Hepatocyte (in vitro differentiated cells): Measurements from ENCODE around the gene PIANP. TPM values are rescaled to one million over a fixed set of nuclear protein-coding genes. Genes with fewer than 3 reads are reported as not detected.

Experiments
- DNase-seq: peaks from one replicate; pipeline ENCODE4 v3.0.0-alpha.2; 2016; ENCODE audit warnings: low spot score
- H2AFZ ChIP-seq: fragments of 200-600 bp; sonication (generic); 2 replicates; pipeline ENCODE4 v1.6.0; 2016; ENCODE audit warnings: antibody characterized with exemption, mild to moderate bottlenecking
- H3K27ac ChIP-seq: fragments of 200-600 bp; sonication (generic); 2 replicates; pipeline ENCODE4 v1.5.1; 2016; ENCODE audit warnings: mild to moderate bottlenecking
- H3K27me3 ChIP-seq: fragments of 200-600 bp; sonication (generic); 2 replicates; pipeline ENCODE4 v1.6.1; 2016
- H3K36me3 ChIP-seq: fragments of 200-600 bp; sonication (generic); replicated peaks from 2 replicates; pipeline ENCODE4 v1.5.1; 2016; ENCODE audit warnings: low read depth; ENCODE audit not compliant: insufficient read depth
- H3K4me1 ChIP-seq: fragments of 200-600 bp; sonication (generic); 2 replicates; pipeline ENCODE4 v1.5.1; 2016; ENCODE audit warnings: mild to moderate bottlenecking, moderate library complexity; ENCODE audit not compliant: insufficient read depth
- H3K4me2 ChIP-seq: fragments of 200-600 bp; sonication (generic); 2 replicates; pipeline ENCODE4 v1.6.0; 2016
- H3K4me3 ChIP-seq: fragments of 200-600 bp; sonication (generic); 2 replicates; pipeline ENCODE4 v1.5.1; 2016; ENCODE audit warnings: mild to moderate bottlenecking
- H3K79me2 ChIP-seq: fragments of 200-600 bp; sonication (generic); 2 replicates; pipeline ENCODE4 v1.6.0; 2017; ENCODE audit warnings: mild to moderate bottlenecking
- H3K9me2 ChIP-seq: fragments of 200-600 bp; sonication (generic); replicated peaks from 2 replicates; pipeline ENCODE4 v1.6.0; 2017; ENCODE audit warnings: mild to moderate bottlenecking; ENCODE audit not compliant: insufficient read depth
- H3K9me3 ChIP-seq: fragments of 200-600 bp; sonication (generic); 2 replicates; pipeline ENCODE4 v1.5.1; 2016; ENCODE audit warnings: low read depth, mild to moderate bottlenecking
- H4K20me1 ChIP-seq: fragments of 200-600 bp; sonication (generic); 2 replicates; pipeline ENCODE4 v1.6.0; 2016; ENCODE audit warnings: mild to moderate bottlenecking; ENCODE audit not compliant: insufficient read depth, poor library complexity, severe bottlenecking
- CTCF ChIP-seq: fragments of 200-600 bp; sonication (generic); IDR thresholded peaks from 2 replicates; pipeline ENCODE4 v1.5.1; 2016; ENCODE audit warnings: antibody characterized with exemption, mild to moderate bottlenecking; ENCODE audit not compliant: poor library complexity
- EZH2 ChIP-seq: fragments of 200-600 bp; sonication (generic); IDR thresholded peaks from 2 replicates; pipeline ENCODE4 v1.6.1; 2016; ENCODE audit warnings: antibody characterized with exemption, mild to moderate bottlenecking, borderline replicate concordance
- EZH2phosphoT487 ChIP-seq: fragments of 200-600 bp; sonication (generic); IDR thresholded peaks from one replicate; pipeline ENCODE4 v1.6.1; 2018; ENCODE audit warnings: antibody characterized with exemption, mild to moderate bottlenecking, low read depth, moderate library complexity; ENCODE audit not compliant: unreplicated experiment, severe bottlenecking
- WGBS: methylation state at CpG from one replicate; pipeline ENCODE4 v1.1.6; 2016; ENCODE audit warnings: low lambda C conversion rate; ENCODE audit errors: missing lambda C conversion rate; 5-methylcytosine and 5-hydroxymethylcytosine counted together
- polyA plus RNA-seq: library from polyadenylated mRNA; unstranded; fragments of >200 nt; fragmentation: Nextera tagmentation; extraction: Ambion mirVana; gene quantifications from 2 replicates; pipeline ENCODE4 v1.2.1, GENCODE V29; 2016
- total RNA-seq: library from RNA; depleted of rRNA; stranded (reverse); fragments of >200 nt; gene quantifications from 2 replicates; pipeline ENCODE4 v1.2.3, GENCODE V29; 2014

PIANP gene
- total and polyA plus RNA-seq, 2 experiments from 2014 or later = 0.17 to 0.95 TPM

GRCh38 chr12:6653342-6653741 lies 47.3 kb downstream of the PIANP start:
- Histone ChIP-seq H3K36me3 (no peaks in the 10 kb centered on the region), H3K9me2 (no peaks in the 10 kb centered on the region), H4K20me1 (no peaks in the 10 kb centered on the region), H3K4me3 (no peak overlapping the region), H3K4me1 (no peaks in the 10 kb centered on the region), H3K79me2 (peaks cover 8% of the 10 kb centered on the region), H3K9me3 (no peaks in the 10 kb centered on the region), H3K4me2 (no peak overlapping the region), H3K27ac (no peak overlapping the region), H2AFZ (no peak overlapping the region), H3K27me3 (no peaks in the 10 kb centered on the region)
- TF ChIP-seq CTCF (no peak), EZH2 (no peak), EZH2phosphoT487 (no peak)
- DNase-seq = no peak
- 100% methylated on average over 1 of the region's 1 CpG for WGBS

- Histone ChIP-seq H3K27me3 (no peaks in the 10 kb centered on the region), H3K9me3 (no peaks in the 10 kb centered on the region), H2AFZ (no peak overlapping the region), H3K4me2 (no peak overlapping the region), H3K4me1 (no peaks in the 10 kb centered on the region), H3K36me3 (no peaks in the 10 kb centered on the region), H3K4me3 (no peak overlapping the region), H3K9me2 (no peaks in the 10 kb centered on the region), H4K20me1 (no peaks in the 10 kb centered on the region), H3K27ac (no peak overlapping the region), H3K79me2 (peaks cover 2% of the 10 kb centered on the region)
- TF ChIP-seq EZH2 = no peak
- no peak for TF ChIP-seq EZH2phosphoT487
- no peak for TF ChIP-seq CTCF
- no peak for DNase-seq
- 92% methylated on average over 12 of the region's 12 CpGs for WGBS
Measured at GRCh38 chr12:6652391-6652790, 48.2 kb downstream of the PIANP start.

DNA sequence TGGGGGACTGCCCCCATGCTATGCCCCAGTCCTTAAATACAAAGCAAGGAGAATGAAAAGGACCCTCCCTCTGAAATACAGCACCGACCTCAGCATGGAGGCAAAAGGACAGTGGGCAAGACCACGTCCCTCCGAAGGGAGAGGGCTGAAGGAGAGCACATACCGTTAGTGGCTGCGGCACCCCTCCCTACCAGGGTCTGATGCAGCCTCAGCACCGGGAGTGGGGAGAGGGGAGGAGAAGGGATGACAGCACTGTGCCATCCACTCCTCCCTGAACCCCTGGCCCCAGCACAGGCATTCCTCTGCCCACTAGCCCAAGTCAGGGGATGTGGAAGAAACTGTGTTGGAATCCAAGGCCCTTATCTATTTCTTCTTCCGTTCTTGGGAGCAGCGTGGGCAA lies 49.8 kb downstream of the PIANP start:
- Histone ChIP-seq H2AFZ (no peak overlapping the region), H3K79me2 (no peaks in the 10 kb centered on the region), H3K36me3 (no peaks in the 10 kb centered on the region), H4K20me1 (no peaks in the 10 kb centered on the region), H3K27me3 (no peaks in the 10 kb centered on the region), H3K4me3 (no peak overlapping the region), H3K9me2 (no peaks in the 10 kb centered on the region), H3K27ac (no peak overlapping the region), H3K9me3 (no peaks in the 10 kb centered on the region), H3K4me1 (no peaks in the 10 kb centered on the region), H3K4me2 (no peak overlapping the region)
- DNase-seq = no peak
- 95% methylated on average over 8 of the region's 8 CpGs for WGBS
- TF ChIP-seq CTCF = no peak
- TF ChIP-seq EZH2phosphoT487 = no peak
- no peak for TF ChIP-seq EZH2

DNA sequence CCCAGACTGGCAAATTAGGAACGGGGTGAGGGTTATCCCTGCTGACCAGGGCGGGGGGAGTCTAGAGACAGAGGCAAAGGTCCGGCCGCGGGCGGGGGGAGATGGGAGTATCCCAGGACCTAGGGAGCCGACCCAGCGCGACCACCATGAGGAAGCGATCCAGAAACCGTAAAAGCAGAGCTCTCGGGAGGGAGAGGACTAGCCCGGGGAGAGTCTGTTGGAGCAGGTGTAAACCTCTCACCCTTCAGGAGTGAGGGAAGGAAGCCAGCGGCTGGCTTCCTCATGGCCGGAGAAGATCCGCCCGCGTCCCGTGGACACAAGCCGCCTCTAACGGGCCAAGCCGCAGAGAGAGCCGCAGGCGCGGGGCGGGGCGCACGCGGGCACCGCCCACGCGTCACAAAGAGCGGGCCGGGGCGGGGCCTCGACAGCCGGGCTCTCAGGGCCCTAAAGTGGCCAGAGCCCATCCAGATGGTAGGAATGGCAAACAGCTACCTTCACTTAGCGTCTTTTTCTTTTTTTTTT lies 53.5 kb downstream of the PIANP start, which contains the start of gene ACRBP:
Gene ACRBP, minus strand, starts transcription at position 350 of the 522 bp plus-strand sequence. Its CDS starts 66 bp downstream, at position 284.
- Histone ChIP-seq H2AFZ (no peak within 1 kb of the TSS), H3K4me1 (no peaks in the 10 kb centered on the region), H3K9me2 (no peaks in the 10 kb centered on the region), H3K4me2 (peak within 1 kb of the TSS; percentile 77), H3K4me3 (no peak within 1 kb of the TSS), H3K9me3 (no peaks in the 10 kb centered on the region), H3K36me3 (no peaks in the 10 kb centered on the region), H3K27me3 (no peaks in the 10 kb centered on the region), H4K20me1 (no peaks in the 10 kb centered on the region), H3K27ac (no peak within 1 kb of the TSS), H3K79me2 (no peaks in the 10 kb centered on the region)
- 19% methylated on average over 12 of the region's 38 CpGs for WGBS
- peak; percentile 69 for DNase-seq
- TF ChIP-seq CTCF = no peak
- no peak for TF ChIP-seq EZH2phosphoT487
- no peak for TF ChIP-seq EZH2
